Right cardiac atrium (tissue), 5 donors: ENCODE results near the gene SLC22A17. TPM values are rescaled to one million over a fixed set of nuclear protein-coding genes. Genes with fewer than 3 reads are reported as not detected.
A peak's percentile ranks its signal among the peaks of the same experiment; 100 is the strongest.

Source experiments
- ATAC-seq, 2 donors: fragments of 200-7000 bp; cut with Tn5 transposase; one replicate each; pipeline versions ENCODE4 v1.8.0 to v1.9.1; 2020; ENCODE audit warnings: moderate library complexity in 2 of 2, mild to moderate bottlenecking in 1 of 2
- DNase-seq, 3 donors: peaks; one replicate each; pipeline ENCODE4 v3.0.0-alpha.2; 2020
- H3K27ac ChIP-seq: one replicate; pipeline ENCODE4 v1.5.1; 2013; ENCODE audit warnings: mild to moderate bottlenecking, low read length, control low read depth, moderate library complexity
- H3K27me3 ChIP-seq: one replicate; pipeline ENCODE4 v1.6.1; 2013; ENCODE audit not compliant: control insufficient read depth, insufficient read depth
- H3K4me1 ChIP-seq: one replicate; pipeline ENCODE4 v1.6.1; 2013; ENCODE audit warnings: low read length; ENCODE audit not compliant: control insufficient read depth, insufficient read depth
- H3K4me3 ChIP-seq: one replicate; pipeline ENCODE4 v1.5.1; 2013; ENCODE audit warnings: low read length, control low read depth
- H3K9me3 ChIP-seq: one replicate; pipeline ENCODE4 v1.6.1; 2013; ENCODE audit warnings: low read length; ENCODE audit not compliant: control insufficient read depth
- WGBS: extraction: QIAGEN DNeasy Blood & Tissue Kit; methylation state at CpG from one replicate; pipeline ENCODE4 v1.1.7; 2013; 5-methylcytosine and 5-hydroxymethylcytosine counted together
- intact Hi-C, 4 donors: fragments of 100-400 bp; cut with DNase I; formaldehyde crosslinking; loops; one replicate each; pipeline versions ENCODE4 v1.11.0 to v1.14.0; 2022 to 2023
- polyA plus RNA-seq: library from polyadenylated mRNA; stranded (reverse); fragments of 200-250 nt; gene quantifications from one replicate; pipeline ENCODE4 v1.2.3, GENCODE V29; 2013
- total RNA-seq, 4 donors: library from RNA; stranded (reverse); fragmentation: NEBNext Ultra II Directional; extraction: Animal tissue kit (Norgen Biotek cat#: 25700); gene quantifications; one replicate each; pipeline ENCODE4 v1.2.1, GENCODE V29; 2021
- donor health status: healthy with polysubstance abuse.
- donor health status: DM: no; HTN: yes; CAD: no.
- donor health status: DM: no; HTN: no; CAD: no.
- donor health status: DM: no; HTN: yes; CAD: no; lungs with severe emphysema.
- donor health status: DM: yes; HTN: yes; CAD: no.

Gene SLC22A17
- total and polyA plus RNA-seq, 5 donors, result 42.4 to 72.5 (median 50.6) TPM

DNA sequence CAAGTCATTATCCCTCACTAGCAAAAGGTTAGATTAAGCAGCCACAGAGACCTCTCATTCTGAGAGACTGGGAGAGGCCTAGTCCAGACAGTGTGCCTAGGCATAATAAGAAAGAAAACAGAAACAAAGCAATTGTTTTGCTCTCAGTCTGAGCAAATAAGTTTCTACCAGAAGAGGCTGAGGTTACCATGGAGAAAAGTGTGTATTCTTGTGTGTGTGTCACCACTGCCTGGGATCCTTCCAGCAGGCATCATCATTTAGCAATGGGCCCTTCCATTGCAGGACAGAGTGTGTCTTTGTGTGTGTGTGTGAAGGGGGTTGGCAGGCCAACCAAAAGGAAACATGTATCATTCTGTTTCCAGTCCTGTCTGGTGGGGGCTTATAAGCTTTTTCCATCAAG lies 8.6 kb upstream of the SLC22A17 start:
- Histone ChIP-seq H3K9me3 (no peaks in the 10 kb centered on the region), H3K4me1 (no peaks in the 10 kb centered on the region), H3K4me3 (no peak overlapping the region), H3K27ac (no peak overlapping the region), H3K27me3 (no peaks in the 10 kb centered on the region)
- intact Hi-C loops, result no loop called here
- DNase-seq, result peak in 1 of 3 donors; percentile 65
- ATAC-seq, result no peak

DNA sequence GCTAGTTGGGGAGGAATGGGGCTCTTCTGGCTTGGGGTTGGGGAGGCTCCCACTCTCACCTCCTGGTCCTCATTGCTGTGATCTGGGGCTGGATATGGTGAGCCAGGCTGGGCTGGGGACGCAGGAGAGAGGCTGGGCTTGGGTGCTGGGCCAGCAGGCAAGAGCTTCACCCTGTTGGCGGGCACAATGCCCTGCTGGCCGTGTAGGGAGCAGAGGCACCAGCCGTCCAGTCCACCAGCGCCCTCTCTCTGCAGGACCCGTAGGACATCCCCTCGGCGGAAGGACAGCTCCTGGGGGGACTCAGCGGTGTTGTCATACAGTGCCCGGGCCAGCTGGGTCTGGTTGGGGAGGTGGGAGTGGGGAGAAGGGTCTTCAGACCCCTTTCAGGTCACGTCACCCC lies 7.8 kb upstream of the SLC22A17 start:
- intact Hi-C loops, result no loop called here
- Histone ChIP-seq H3K9me3 (no peaks in the 10 kb centered on the region), H3K4me1 (no peaks in the 10 kb centered on the region), H3K27ac (no peak overlapping the region), H3K27me3 (no peaks in the 10 kb centered on the region), H3K4me3 (no peak overlapping the region)
- DNase-seq (peak in 2 of 3 donors; percentile 69 to 70), ATAC-seq (no peak)
- 57% methylated on average over 11 of the region's 11 CpGs for WGBS

- Histone ChIP-seq H3K4me3 (no peak overlapping the region), H3K27ac (no peak overlapping the region), H3K4me1 (no peaks in the 10 kb centered on the region), H3K9me3 (no peaks in the 10 kb centered on the region), H3K27me3 (no peaks in the 10 kb centered on the region)
- intact Hi-C loops, result no loop called here
- no peak for DNase-seq
- ATAC-seq, result no peak
- 85% methylated on average over 22 of the region's 22 CpGs for WGBS
These were observed 7.2 kb upstream of the SLC22A17 start for GRCh38 chr14:23359722-23360447.

DNA sequence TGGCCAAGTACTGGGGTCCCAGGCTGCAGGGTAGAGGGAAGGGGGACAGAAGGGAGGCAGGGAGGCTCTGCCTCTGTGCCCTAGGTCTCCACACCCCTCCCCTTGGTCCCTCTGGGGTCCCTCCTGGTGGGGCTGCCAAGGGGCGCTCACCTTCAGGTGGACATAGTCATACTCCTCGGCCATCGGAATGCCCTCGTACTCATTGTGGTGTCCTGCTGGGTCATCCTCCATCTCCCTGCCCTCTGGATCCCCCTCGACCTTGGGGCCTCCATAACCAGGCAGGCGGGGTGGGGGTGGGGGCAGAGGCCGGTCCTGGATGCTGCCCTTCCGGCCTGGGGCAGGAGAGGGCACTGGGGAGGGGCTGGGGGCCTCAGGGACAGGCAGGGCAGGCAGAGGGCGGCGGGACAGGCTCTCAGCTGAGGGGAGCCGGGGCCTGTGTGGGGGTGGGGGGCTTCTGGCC lies 6.5 kb upstream of the SLC22A17 start:
- ATAC-seq, result no peak
- WGBS, result 86% methylated on average over 11 of the region's 11 CpGs
- no peaks in the 10 kb centered on the region for H3K4me1 ChIP-seq
- H3K9me3 ChIP-seq, result no peaks in the 10 kb centered on the region
- no peaks in the 10 kb centered on the region for H3K27me3 ChIP-seq
- no peak for DNase-seq
- no peak overlapping the region for H3K27ac ChIP-seq
- intact Hi-C loops, result no loop called here
- no peak overlapping the region for H3K4me3 ChIP-seq

- WGBS, result 76% methylated on average over 12 of the region's 12 CpGs
- H3K27me3 ChIP-seq, result no peaks in the 10 kb centered on the region
- DNase-seq (no peak), ATAC-seq (no peak)
- H3K4me1 ChIP-seq, result no peaks in the 10 kb centered on the region
- no peaks in the 10 kb centered on the region for H3K9me3 ChIP-seq
- no peak overlapping the region for H3K4me3 ChIP-seq
- no peak overlapping the region for H3K27ac ChIP-seq
- intact Hi-C loops, result no loop called here
These were observed 6.0 kb upstream of the SLC22A17 start for GRCh38 chr14:23358553-23359166.

- H3K4me1 ChIP-seq, result peaks cover 4% of the 10 kb centered on the region
- no peak overlapping the region for H3K27ac ChIP-seq
- DNase-seq (no peak), ATAC-seq (no peak)
- no peak overlapping the region for H3K4me3 ChIP-seq
- H3K27me3 ChIP-seq, result no peaks in the 10 kb centered on the region
- WGBS, result 68% methylated on average over 3 of the region's 3 CpGs
- intact Hi-C loops, result no loop called here
- no peaks in the 10 kb centered on the region for H3K9me3 ChIP-seq
These were observed 5.4 kb upstream of the SLC22A17 start for GRCh38 chr14:23358042-23358441.

GRCh38 chr14:23357261-23357660 lies 4.6 kb upstream of the SLC22A17 start:
- 83% methylated on average over 8 of the region's 8 CpGs for WGBS
- intact Hi-C loops, result no loop called here
- Histone ChIP-seq H3K4me1 (peaks cover 4% of the 10 kb centered on the region), H3K4me3 (no peak overlapping the region), H3K27me3 (no peaks in the 10 kb centered on the region), H3K9me3 (no peaks in the 10 kb centered on the region), H3K27ac (no peak overlapping the region)
- ATAC-seq, result no peak
- DNase-seq, result peak in 2 of 3 donors; percentile 46 to 51

DNA sequence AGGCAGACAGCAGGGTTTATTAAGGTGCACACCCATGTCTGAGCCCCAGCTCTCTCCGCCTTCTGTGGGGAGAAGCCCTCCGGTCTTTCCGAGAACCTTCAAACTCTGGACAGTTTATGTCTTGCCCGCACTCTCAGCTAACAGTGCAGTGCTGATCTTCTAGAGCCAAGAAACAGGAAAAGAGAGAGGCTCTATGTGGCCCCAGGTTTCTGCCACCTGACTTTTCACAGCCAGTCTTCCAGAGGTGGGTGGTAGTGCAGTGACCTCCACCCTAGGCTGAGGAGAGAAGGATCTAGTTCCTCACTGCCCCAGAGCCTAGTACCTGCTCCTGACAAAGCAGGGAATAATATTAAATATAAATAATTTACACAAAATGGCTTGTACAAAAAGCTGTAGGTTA lies 4.0 kb upstream of the SLC22A17 start:
- peaks cover 4% of the 10 kb centered on the region for H3K4me1 ChIP-seq
- H3K9me3 ChIP-seq, result no peaks in the 10 kb centered on the region
- no peak overlapping the region for H3K27ac ChIP-seq
- H3K4me3 ChIP-seq, result no peak overlapping the region
- 91% methylated on average over 4 of the region's 4 CpGs for WGBS
- no peak for DNase-seq
- no peaks in the 10 kb centered on the region for H3K27me3 ChIP-seq
- no peak for ATAC-seq
- intact Hi-C loops, result no loop called here

DNA sequence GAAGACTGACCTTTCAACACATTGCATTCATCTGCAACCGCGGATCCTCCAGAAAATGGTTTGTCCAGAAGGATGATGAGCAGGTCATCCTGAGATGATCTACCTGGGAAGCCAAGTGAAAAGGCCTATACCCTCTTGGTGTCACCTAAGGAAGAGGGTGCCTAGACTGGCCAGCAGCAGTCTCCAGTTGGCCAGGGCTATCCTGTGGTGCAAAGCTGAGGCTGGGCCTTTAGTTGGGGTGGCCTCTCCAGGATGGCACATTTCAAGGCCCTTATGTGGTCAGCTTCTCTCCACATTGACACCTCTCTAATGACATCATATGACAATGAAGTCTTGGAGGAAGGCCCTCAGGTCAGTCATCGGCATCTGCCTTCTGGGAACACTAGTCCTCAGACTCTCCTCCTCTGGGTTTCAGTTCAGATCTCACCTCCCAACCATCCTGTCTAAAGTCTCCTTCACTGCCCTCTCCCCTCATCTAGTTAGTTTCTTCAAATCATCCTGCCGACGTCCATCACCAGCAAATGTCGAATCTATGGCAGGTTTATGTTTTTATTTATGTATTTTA lies 3.3 kb upstream of the SLC22A17 start:
- no peak overlapping the region for H3K27ac ChIP-seq
- ATAC-seq (no peak), DNase-seq (peak in 1 of 3 donors; percentile 32)
- 83% methylated on average over 6 of the region's 6 CpGs for WGBS
- no peaks in the 10 kb centered on the region for H3K9me3 ChIP-seq
- no peaks in the 10 kb centered on the region for H3K27me3 ChIP-seq
- H3K4me1 ChIP-seq, result peaks cover 4% of the 10 kb centered on the region
- H3K4me3 ChIP-seq, result no peak overlapping the region
- intact Hi-C loops, result no loop called here

DNA sequence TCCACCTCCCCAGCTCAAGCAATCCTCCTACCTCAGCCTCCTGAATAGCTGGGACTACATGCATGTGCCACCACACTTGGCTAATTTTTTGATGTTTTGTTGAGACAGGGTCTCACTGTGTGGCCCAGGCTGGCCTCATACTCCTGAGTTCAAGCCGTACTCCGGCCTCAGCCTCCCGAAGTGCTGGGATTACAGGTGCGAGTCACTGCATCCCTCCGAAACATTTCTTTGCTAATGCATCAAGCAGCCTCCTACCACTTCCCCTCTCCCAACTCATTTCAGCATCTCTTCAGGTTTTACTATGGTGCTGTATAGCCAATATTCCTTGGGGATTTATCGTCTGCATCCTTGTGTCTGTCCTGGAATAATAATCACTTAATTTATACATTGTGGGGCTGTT lies 2.3 kb upstream of the SLC22A17 start:
- peaks cover 4% of the 10 kb centered on the region for H3K4me1 ChIP-seq
- ATAC-seq (no peak), DNase-seq (peak in 1 of 3 donors; percentile 5)
- no peak overlapping the region for H3K27ac ChIP-seq
- H3K4me3 ChIP-seq, result no peak overlapping the region
- no peaks in the 10 kb centered on the region for H3K27me3 ChIP-seq
- 85% methylated on average over 6 of the region's 6 CpGs for WGBS
- no peaks in the 10 kb centered on the region for H3K9me3 ChIP-seq
- intact Hi-C loops, result no loop called here

GRCh38 chr14:23353433-23353780 lies 720 bp upstream of the SLC22A17 start:
- Histone ChIP-seq H3K27ac (no peak overlapping the region), H3K27me3 (no peaks in the 10 kb centered on the region), H3K4me1 (peaks cover 4% of the 10 kb centered on the region), H3K4me3 (no peak overlapping the region), H3K9me3 (no peaks in the 10 kb centered on the region)
- intact Hi-C loops, result no loop called here
- DNase-seq, result peak in 1 of 3 donors; percentile 33
- no peak for ATAC-seq
- 77% methylated on average over 5 of the region's 5 CpGs for whole genome bisulfite sequencing
